ENCODE measurements around the gene MGAT5.

- no peak for TF ChIP-seq CBFB (CRISPR knock-in tag; IDR thresholded peaks at IDR 0.05; ENCODE audit: low read depth)
- no peak for TF ChIP-seq ZNF232 (CRISPR knock-in tag; IDR thresholded peaks at IDR 0.05)
- TF ChIP-seq ZBTB43 (CRISPR knock-in tag; IDR thresholded peaks at IDR 0.05): no peak
- TF ChIP-seq CTCF (IDR thresholded peaks at IDR 0.05): no peak
- TF ChIP-seq ESRRA (CRISPR knock-in tag; IDR thresholded peaks at IDR 0.05; ENCODE audit: borderline replicate concordance): no peak
- TF ChIP-seq ATF6 (CRISPR knock-in tag; IDR thresholded peaks at IDR 0.05): no peak
- no peak for TF ChIP-seq E2F5 (CRISPR knock-in tag; IDR thresholded peaks at IDR 0.05)
- no peak for TF ChIP-seq NR3C1 (CRISPR knock-in tag; conservative IDR thresholded peaks at IDR 0.05; ENCODE audit: low read depth)
- no peak for TF ChIP-seq GTF2I (CRISPR knock-in tag; conservative IDR thresholded peaks at IDR 0.05)
- no peak for TF ChIP-seq USF1 (CRISPR knock-in tag; IDR thresholded peaks at IDR 0.05)
- TF ChIP-seq KAT7 (CRISPR knock-in tag; IDR thresholded peaks at IDR 0.05; ENCODE audit: borderline replicate concordance): no peak
Measured at GRCh38 chr2:134269230-134269629, 15.4 kb downstream of the MGAT5 start.
